HEK293 (cell line): ENCODE results near the gene CKS1B.
A peak's percentile ranks its signal among the peaks of the same experiment; 100 is the strongest.

ENCODE experiments used
- GFI1B ChIP-seq: fragments of 450-650 bp; formaldehyde crosslinking; IDR thresholded peaks from 2 replicates; pipeline ENCODE4 v1.5.1; 2016; ENCODE audit warnings: missing biosample characterization, missing genetic modification characterization
- HOXA7 ChIP-seq: sonication (generic); formaldehyde crosslinking; IDR thresholded peaks from 2 replicates; pipeline ENCODE4 v1.8.1; 2022; ENCODE audit warnings: missing genetic modification reagents, borderline replicate concordance
- KLF9 ChIP-seq: fragments of 450-650 bp; formaldehyde crosslinking; IDR thresholded peaks from 2 replicates; pipeline ENCODE4 v1.5.1; 2016; ENCODE audit warnings: missing biosample characterization, missing genetic modification characterization, low read depth
- SP7 ChIP-seq: fragments of 450-650 bp; formaldehyde crosslinking; IDR thresholded peaks from 2 replicates; pipeline ENCODE4 v1.5.1; 2016; ENCODE audit warnings: missing biosample characterization, missing genetic modification characterization
- ZBTB1 ChIP-seq: fragments of 450-650 bp; formaldehyde crosslinking; IDR thresholded peaks from 2 replicates; pipeline ENCODE4 v1.5.1; 2016; ENCODE audit warnings: missing biosample characterization, missing genetic modification characterization
- ZBTB44 ChIP-seq: fragments of 450-650 bp; IDR thresholded peaks from 2 replicates; pipeline ENCODE4 v1.5.1; 2018; ENCODE audit warnings: missing biosample characterization, mild to moderate bottlenecking, missing genetic modification characterization
- ZBTB48 ChIP-seq: fragments of 450-650 bp; formaldehyde crosslinking; IDR thresholded peaks from 2 replicates; pipeline ENCODE4 v1.5.1; 2016; ENCODE audit warnings: missing biosample characterization, missing genetic modification characterization
- ZBTB6 ChIP-seq: fragments of 450-650 bp; formaldehyde crosslinking; IDR thresholded peaks from 2 replicates; pipeline ENCODE4 v1.5.1; 2017; ENCODE audit warnings: missing biosample characterization, missing genetic modification characterization
- ZEB2 ChIP-seq: fragments of 450-650 bp; formaldehyde crosslinking; IDR thresholded peaks from 2 replicates; pipeline ENCODE4 v1.5.1; 2016; ENCODE audit warnings: missing biosample characterization, missing genetic modification characterization
- ZIC2 ChIP-seq: fragments of 450-650 bp; formaldehyde crosslinking; IDR thresholded peaks from 2 replicates; pipeline ENCODE4 v1.5.1; 2016; ENCODE audit warnings: missing biosample characterization, missing genetic modification characterization
- ZNF175 ChIP-seq: fragments of 450-650 bp; formaldehyde crosslinking; IDR thresholded peaks from 2 replicates; pipeline ENCODE4 v1.5.1; 2016; ENCODE audit warnings: missing biosample characterization, missing genetic modification characterization
- ZNF23 ChIP-seq: fragments of 450-650 bp; formaldehyde crosslinking; IDR thresholded peaks from 2 replicates; pipeline ENCODE4 v1.5.1; 2016; ENCODE audit warnings: missing biosample characterization, missing genetic modification characterization, borderline replicate concordance
- ZNF26 ChIP-seq: fragments of 450-650 bp; formaldehyde crosslinking; IDR thresholded peaks from 2 replicates; pipeline ENCODE4 v1.5.1; 2016; ENCODE audit warnings: missing biosample characterization, missing genetic modification characterization
- ZNF280D ChIP-seq: fragments of 450-650 bp; formaldehyde crosslinking; IDR thresholded peaks from 2 replicates; pipeline ENCODE4 v1.5.1; 2016; ENCODE audit warnings: missing biosample characterization, missing genetic modification characterization
- ZNF311 ChIP-seq: fragments of 450-650 bp; formaldehyde crosslinking; IDR thresholded peaks from 2 replicates; pipeline ENCODE4 v1.5.1; 2017; ENCODE audit warnings: missing biosample characterization, missing genetic modification characterization, borderline replicate concordance
- ZNF518A ChIP-seq: fragments of 450-650 bp; formaldehyde crosslinking; conservative IDR thresholded peaks from 2 replicates; pipeline ENCODE4 v1.5.1; 2016; ENCODE audit warnings: low read depth, missing biosample characterization, missing genetic modification characterization
- ZNF580 ChIP-seq: fragments of 450-650 bp; formaldehyde crosslinking; IDR thresholded peaks from 2 replicates; pipeline ENCODE4 v1.5.1; 2016; ENCODE audit warnings: missing biosample characterization, missing genetic modification characterization
- ZNF623 ChIP-seq: fragments of 450-650 bp; formaldehyde crosslinking; IDR thresholded peaks from 2 replicates; pipeline ENCODE4 v1.5.1; 2016; ENCODE audit warnings: missing biosample characterization, missing genetic modification characterization
- ZNF747 ChIP-seq: fragments of 450-650 bp; formaldehyde crosslinking; IDR thresholded peaks from 2 replicates; pipeline ENCODE4 v1.5.1; 2016; ENCODE audit warnings: missing biosample characterization, missing genetic modification characterization
- ZNF785 ChIP-seq: fragments of 450-650 bp; formaldehyde crosslinking; IDR thresholded peaks from 2 replicates; pipeline ENCODE4 v1.5.1; 2016; ENCODE audit warnings: missing biosample characterization, missing genetic modification characterization
- ZNF843 ChIP-seq: fragments of 450-650 bp; formaldehyde crosslinking; IDR thresholded peaks from 2 replicates; pipeline ENCODE4 v1.5.1; 2016; ENCODE audit warnings: missing biosample characterization, missing genetic modification characterization
- ZSCAN18 ChIP-seq: fragments of 450-650 bp; formaldehyde crosslinking; IDR thresholded peaks from 2 replicates; pipeline ENCODE4 v1.5.1; 2016; ENCODE audit warnings: missing biosample characterization, missing genetic modification characterization
- ZSCAN5A ChIP-seq: fragments of 450-650 bp; formaldehyde crosslinking; IDR thresholded peaks from 2 replicates; pipeline ENCODE4 v1.5.1; 2016; ENCODE audit warnings: missing biosample characterization, missing genetic modification characterization

CKS1B gene

GRCh38 chr1:154974102-154974807, at the start of gene CKS1B (continued):
- TF ChIP-seq ZBTB44 (no peak), ZBTB6 (0 out of 2 replicates have a peak, but pooled peaks have one; percentile 9), GFI1B (tag by site-specific recombination) (no peak), KLF9 (no peak), ZNF785 (tag by site-specific recombination) (no peak), ZNF23 (tag by site-specific recombination) (no peak), ZSCAN5A (no peak), ZNF623 (tag by site-specific recombination) (no peak), ZNF843 (tag by site-specific recombination) (peak; percentile 47; the same call in 1 of the 2 replicates), SP7 (tag by site-specific recombination) (peak; percentile 40; the same call in 1 of the 2 replicates), ZNF747 (tag by site-specific recombination) (no peak), ZBTB1 (tag by site-specific recombination) (no peak), ZBTB48 (tag by site-specific recombination) (peak; percentile 31; the same call in 1 of the 2 replicates), ZNF280D (tag by site-specific recombination) (no peak), ZNF311 (no peak), ZSCAN18 (tag by site-specific recombination) (no peak), HOXA7 (no peak), ZNF580 (tag by site-specific recombination) (peak; percentile 99), ZNF518A (tag by site-specific recombination) (peak; percentile 88), ZNF26 (no peak), ZNF175 (tag by site-specific recombination) (no peak), ZEB2 (tag by site-specific recombination) (0 out of 2 replicates have a peak, but pooled peaks have one; percentile 6), ZIC2 (no peak)
